ENCODE data around the gene HS3ST6.

HS3ST6 gene

DNA sequence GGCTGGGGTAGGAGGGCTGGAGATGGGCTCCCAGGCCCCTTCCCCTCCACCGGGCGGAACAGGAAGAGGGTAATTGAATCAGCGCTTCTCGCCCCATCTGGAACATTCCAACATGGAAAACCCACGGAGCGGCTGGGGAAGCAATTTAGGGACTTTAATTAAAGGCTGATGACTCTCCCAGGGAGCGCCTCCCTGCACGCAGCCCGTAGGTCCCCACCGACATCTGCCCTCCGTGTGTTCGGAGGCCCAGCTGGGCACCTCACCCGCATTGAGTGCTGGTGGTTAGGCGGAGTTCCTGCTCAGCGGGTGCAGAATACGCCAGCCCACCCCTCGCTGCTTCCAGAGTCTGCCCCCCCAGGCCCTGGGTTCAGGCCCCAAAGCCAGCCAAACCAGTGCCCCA lies 10.0 kb downstream of the HS3ST6 start (continued):
- no peak for TF ChIP-seq ZNF565 (CRISPR knock-in tag; conservative IDR thresholded peaks at IDR 0.05; ENCODE audit: low read depth)
- TF ChIP-seq ARNTL (CRISPR knock-in tag; IDR thresholded peaks at IDR 0.05; ENCODE audit: borderline replicate concordance, low read depth) = no peak
- TF ChIP-seq, protein P1, sequence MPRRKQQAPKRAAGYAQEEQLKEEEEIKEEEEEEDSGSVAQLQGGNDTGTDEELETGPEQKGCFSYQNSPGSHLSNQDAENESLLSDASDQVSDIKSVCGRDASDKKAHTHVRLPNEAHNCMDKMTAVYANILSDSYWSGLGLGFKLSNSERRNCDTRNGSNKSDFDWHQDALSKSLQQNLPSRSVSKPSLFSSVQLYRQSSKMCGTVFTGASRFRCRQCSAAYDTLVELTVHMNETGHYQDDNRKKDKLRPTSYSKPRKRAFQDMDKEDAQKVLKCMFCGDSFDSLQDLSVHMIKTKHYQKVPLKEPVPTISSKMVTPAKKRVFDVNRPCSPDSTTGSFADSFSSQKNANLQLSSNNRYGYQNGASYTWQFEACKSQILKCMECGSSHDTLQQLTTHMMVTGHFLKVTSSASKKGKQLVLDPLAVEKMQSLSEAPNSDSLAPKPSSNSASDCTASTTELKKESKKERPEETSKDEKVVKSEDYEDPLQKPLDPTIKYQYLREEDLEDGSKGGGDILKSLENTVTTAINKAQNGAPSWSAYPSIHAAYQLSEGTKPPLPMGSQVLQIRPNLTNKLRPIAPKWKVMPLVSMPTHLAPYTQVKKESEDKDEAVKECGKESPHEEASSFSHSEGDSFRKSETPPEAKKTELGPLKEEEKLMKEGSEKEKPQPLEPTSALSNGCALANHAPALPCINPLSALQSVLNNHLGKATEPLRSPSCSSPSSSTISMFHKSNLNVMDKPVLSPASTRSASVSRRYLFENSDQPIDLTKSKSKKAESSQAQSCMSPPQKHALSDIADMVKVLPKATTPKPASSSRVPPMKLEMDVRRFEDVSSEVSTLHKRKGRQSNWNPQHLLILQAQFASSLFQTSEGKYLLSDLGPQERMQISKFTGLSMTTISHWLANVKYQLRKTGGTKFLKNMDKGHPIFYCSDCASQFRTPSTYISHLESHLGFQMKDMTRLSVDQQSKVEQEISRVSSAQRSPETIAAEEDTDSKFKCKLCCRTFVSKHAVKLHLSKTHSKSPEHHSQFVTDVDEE (CRISPR knock-in tag; IDR thresholded peaks at IDR 0.05) = no peak
- TF ChIP-seq OSR1 (CRISPR knock-in tag; IDR thresholded peaks at IDR 0.05) = no peak
- no peak for TF ChIP-seq ZFP3 (CRISPR knock-in tag; IDR thresholded peaks at IDR 0.05)

DNA sequence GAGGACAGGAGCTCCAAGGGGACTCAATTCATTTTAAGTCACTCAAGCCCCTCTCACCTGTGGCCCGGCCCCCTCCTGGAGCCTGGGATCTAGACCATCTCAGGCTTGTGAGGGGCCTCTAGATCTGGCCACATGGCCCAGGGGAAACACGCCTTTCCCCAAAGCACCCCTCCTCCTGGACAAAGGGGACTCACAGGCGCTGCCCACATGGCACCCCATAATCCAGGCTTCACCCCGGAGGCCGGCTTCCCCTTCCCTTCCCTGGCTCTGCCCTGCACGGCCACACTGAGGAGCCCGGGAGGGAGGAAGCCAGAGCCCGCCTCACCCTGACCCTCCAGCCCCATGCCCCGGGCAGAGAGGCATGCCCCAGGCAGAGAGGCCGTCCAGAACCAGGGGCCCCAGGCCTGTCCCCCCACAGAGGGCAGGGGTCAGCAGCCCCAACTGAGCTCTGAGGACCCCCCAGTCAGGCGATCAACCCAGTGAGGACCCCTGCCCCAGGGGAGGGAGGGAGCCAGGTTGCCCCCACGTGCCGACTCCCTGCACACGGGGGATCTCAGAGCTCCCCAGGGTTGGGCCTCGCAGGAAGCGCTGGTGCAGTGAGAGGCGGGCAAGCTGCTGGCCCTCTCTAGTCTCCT lies 10.9 kb downstream of the HS3ST6 start:
- no peak for ATAC-seq
- TF ChIP-seq BACH2 (CRISPR knock-in tag; IDR thresholded peaks at IDR 0.05; ENCODE audit: borderline replicate concordance) = no peak
- TF ChIP-seq CSDC2 (CRISPR knock-in tag; IDR thresholded peaks at IDR 0.05) = no peak
- no peak for TF ChIP-seq ISL1 (CRISPR knock-in tag; IDR thresholded peaks at IDR 0.05)
- TF ChIP-seq RARB (CRISPR knock-in tag; IDR thresholded peaks at IDR 0.05) = no peak

DNA sequence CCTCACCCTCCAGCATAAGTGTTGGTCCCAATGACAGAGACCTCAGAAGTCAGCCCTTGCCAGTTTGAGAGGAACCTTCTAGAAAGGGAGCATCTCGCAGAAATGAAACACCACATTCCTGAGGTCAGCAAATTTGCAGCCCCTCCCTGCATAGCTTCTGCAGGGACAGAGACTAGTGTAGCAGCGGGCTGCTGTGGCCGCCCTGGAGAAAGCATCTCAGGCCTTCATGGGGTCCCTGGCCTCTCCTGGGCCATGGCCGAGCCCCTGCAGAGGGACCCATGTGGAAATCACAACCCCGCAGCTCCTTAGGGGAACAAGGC lies 11.4 kb downstream of the HS3ST6 start:
- no peak for ATAC-seq
- TF ChIP-seq, protein P2, sequence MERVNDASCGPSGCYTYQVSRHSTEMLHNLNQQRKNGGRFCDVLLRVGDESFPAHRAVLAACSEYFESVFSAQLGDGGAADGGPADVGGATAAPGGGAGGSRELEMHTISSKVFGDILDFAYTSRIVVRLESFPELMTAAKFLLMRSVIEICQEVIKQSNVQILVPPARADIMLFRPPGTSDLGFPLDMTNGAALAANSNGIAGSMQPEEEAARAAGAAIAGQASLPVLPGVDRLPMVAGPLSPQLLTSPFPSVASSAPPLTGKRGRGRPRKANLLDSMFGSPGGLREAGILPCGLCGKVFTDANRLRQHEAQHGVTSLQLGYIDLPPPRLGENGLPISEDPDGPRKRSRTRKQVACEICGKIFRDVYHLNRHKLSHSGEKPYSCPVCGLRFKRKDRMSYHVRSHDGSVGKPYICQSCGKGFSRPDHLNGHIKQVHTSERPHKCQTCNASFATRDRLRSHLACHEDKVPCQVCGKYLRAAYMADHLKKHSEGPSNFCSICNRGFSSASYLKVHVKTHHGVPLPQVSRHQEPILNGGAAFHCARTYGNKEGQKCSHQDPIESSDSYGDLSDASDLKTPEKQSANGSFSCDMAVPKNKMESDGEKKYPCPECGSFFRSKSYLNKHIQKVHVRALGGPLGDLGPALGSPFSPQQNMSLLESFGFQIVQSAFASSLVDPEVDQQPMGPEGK (CRISPR knock-in tag; IDR thresholded peaks at IDR 0.05; ENCODE audit: borderline replicate concordance) = no peak
- TF ChIP-seq ESRRG (CRISPR knock-in tag; IDR thresholded peaks at IDR 0.05) = no peak
- no peak for TF ChIP-seq ZFP30 (CRISPR knock-in tag; IDR thresholded peaks at IDR 0.05)
- no peak for TF ChIP-seq GLIS3 (CRISPR knock-in tag; IDR thresholded peaks at IDR 0.05)
- no peak for TF ChIP-seq ZNF8 (CRISPR knock-in tag; IDR thresholded peaks at IDR 0.05)
- no peak for TF ChIP-seq CSDC2 (CRISPR knock-in tag; IDR thresholded peaks at IDR 0.05)
- TF ChIP-seq, protein P3, sequence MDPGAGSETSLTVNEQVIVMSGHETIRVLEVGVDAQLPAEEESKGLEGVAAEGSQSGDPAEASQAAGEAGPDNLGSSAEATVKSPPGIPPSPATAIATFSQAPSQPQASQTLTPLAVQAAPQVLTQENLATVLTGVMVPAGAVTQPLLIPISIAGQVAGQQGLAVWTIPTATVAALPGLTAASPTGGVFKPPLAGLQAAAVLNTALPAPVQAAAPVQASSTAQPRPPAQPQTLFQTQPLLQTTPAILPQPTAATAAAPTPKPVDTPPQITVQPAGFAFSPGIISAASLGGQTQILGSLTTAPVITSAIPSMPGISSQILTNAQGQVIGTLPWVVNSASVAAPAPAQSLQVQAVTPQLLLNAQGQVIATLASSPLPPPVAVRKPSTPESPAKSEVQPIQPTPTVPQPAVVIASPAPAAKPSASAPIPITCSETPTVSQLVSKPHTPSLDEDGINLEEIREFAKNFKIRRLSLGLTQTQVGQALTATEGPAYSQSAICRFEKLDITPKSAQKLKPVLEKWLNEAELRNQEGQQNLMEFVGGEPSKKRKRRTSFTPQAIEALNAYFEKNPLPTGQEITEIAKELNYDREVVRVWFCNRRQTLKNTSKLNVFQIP (CRISPR knock-in tag; IDR thresholded peaks at IDR 0.05; ENCODE audit: borderline replicate concordance, low read depth) = no peak
- TF ChIP-seq, protein P4, sequence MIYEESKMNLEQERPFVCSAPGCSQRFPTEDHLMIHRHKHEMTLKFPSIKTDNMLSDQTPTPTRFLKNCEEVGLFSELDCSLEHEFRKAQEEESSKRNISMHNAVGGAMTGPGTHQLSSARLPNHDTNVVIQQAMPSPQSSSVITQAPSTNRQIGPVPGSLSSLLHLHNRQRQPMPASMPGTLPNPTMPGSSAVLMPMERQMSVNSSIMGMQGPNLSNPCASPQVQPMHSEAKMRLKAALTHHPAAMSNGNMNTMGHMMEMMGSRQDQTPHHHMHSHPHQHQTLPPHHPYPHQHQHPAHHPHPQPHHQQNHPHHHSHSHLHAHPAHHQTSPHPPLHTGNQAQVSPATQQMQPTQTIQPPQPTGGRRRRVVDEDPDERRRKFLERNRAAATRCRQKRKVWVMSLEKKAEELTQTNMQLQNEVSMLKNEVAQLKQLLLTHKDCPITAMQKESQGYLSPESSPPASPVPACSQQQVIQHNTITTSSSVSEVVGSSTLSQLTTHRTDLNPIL (CRISPR knock-in tag; IDR thresholded peaks at IDR 0.05; ENCODE audit: low read depth) = no peak
- no peak for TF ChIP-seq ZNF565 (CRISPR knock-in tag; conservative IDR thresholded peaks at IDR 0.05; ENCODE audit: low read depth)
- TF ChIP-seq OSR1 (CRISPR knock-in tag; IDR thresholded peaks at IDR 0.05) = no peak
- no peak for TF ChIP-seq PPARA (CRISPR knock-in tag; IDR thresholded peaks at IDR 0.05; ENCODE audit: borderline replicate concordance)
- TF ChIP-seq, protein P1 (CRISPR knock-in tag; IDR thresholded peaks at IDR 0.05) = no peak
- no peak for TF ChIP-seq ISL1 (CRISPR knock-in tag; IDR thresholded peaks at IDR 0.05)
- TF ChIP-seq TCF4 (CRISPR knock-in tag; IDR thresholded peaks at IDR 0.05; ENCODE audit: borderline replicate concordance) = no peak
- TF ChIP-seq RARB (CRISPR knock-in tag; IDR thresholded peaks at IDR 0.05) = no peak
- no peak for TF ChIP-seq SNAI2 (CRISPR knock-in tag; IDR thresholded peaks at IDR 0.05)
